ENCODE measurements around the gene CAMK2G.

- TF ChIP-seq CTCF (IDR thresholded peaks at IDR 0.05) (no peak), POLR2AphosphoS5 (IDR thresholded peaks at IDR 0.05) (no peak)
These were observed 61.7 kb downstream of the CAMK2G start for GRCh38 chr10:73812657-73813056.
